ENCODE data around the gene ALDH3A2.
"Not testable (repeated sequence)": the region's sequence is repeated elsewhere in the genome, so short reads cannot be mapped to it uniquely, and the experiment has no call there.

ALDH3A2 gene

GRCh38 chr17:19678581-19679453 is 30.3 kb downstream of the ALDH3A2 start:
- DNase-seq (ENCODE audit: low spot score): no peak

GRCh38 chr17:19683117-19683516 is 34.6 kb downstream of the ALDH3A2 start:
- DNase-seq (ENCODE audit: low spot score): no peak

- DNase-seq (ENCODE audit: low spot score): not testable (repeated sequence)
Measured at GRCh38 chr17:19684909-19685580, 36.5 kb downstream of the ALDH3A2 start.

GRCh38 chr17:19686400-19687090 is 38.0 kb downstream of the ALDH3A2 start:
- no peak for DNase-seq (ENCODE audit: low spot score)

- no peak for DNase-seq (ENCODE audit: low spot score)
Measured at GRCh38 chr17:19702217-19702641, 53.7 kb downstream of the ALDH3A2 start.

- no peak for DNase-seq (ENCODE audit: low spot score)
Measured at GRCh38 chr17:19703106-19703827, 54.7 kb downstream of the ALDH3A2 start.

- no peak for DNase-seq (ENCODE audit: low spot score)
Measured at GRCh38 chr17:19703828-19704613, 55.5 kb downstream of the ALDH3A2 start.

- DNase-seq (ENCODE audit: low spot score): no peak
Measured at GRCh38 chr17:19705201-19705600, 56.6 kb downstream of the ALDH3A2 start.

- no peak for DNase-seq (ENCODE audit: low spot score)
Measured at GRCh38 chr17:19705771-19706770, 57.5 kb downstream of the ALDH3A2 start.

- DNase-seq (ENCODE audit: low spot score): no peak
Measured at GRCh38 chr17:19706791-19707727, 58.5 kb downstream of the ALDH3A2 start.

- no peak for DNase-seq (ENCODE audit: low spot score)
Measured at GRCh38 chr17:19707728-19708221, 59.2 kb downstream of the ALDH3A2 start.

GRCh38 chr17:19708431-19709175 is 60.1 kb downstream of the ALDH3A2 start:
- no peak for DNase-seq (ENCODE audit: low spot score)

GRCh38 chr17:19709841-19710240 is 61.3 kb downstream of the ALDH3A2 start:
- DNase-seq (ENCODE audit: low spot score): no peak

GRCh38 chr17:19712436-19713004 is 64.0 kb downstream of the ALDH3A2 start:
- no peak for DNase-seq (ENCODE audit: low spot score)

- peak; percentile 15 for DNase-seq (ENCODE audit: low spot score)
Measured at GRCh38 chr17:19713462-19713861, 64.9 kb downstream of the ALDH3A2 start.

- DNase-seq (ENCODE audit: low spot score): peak; percentile 5
Measured at GRCh38 chr17:19713901-19714361, 65.4 kb downstream of the ALDH3A2 start.
